ELR (cell line): ENCODE data around the gene RTEL1.

ENCODE experiments used
- DNase-seq: peaks from one replicate; pipeline ENCODE4 v3.0.0-alpha.2; 2015; ENCODE audit warnings: low read depth

The RTEL1 gene

DNA sequence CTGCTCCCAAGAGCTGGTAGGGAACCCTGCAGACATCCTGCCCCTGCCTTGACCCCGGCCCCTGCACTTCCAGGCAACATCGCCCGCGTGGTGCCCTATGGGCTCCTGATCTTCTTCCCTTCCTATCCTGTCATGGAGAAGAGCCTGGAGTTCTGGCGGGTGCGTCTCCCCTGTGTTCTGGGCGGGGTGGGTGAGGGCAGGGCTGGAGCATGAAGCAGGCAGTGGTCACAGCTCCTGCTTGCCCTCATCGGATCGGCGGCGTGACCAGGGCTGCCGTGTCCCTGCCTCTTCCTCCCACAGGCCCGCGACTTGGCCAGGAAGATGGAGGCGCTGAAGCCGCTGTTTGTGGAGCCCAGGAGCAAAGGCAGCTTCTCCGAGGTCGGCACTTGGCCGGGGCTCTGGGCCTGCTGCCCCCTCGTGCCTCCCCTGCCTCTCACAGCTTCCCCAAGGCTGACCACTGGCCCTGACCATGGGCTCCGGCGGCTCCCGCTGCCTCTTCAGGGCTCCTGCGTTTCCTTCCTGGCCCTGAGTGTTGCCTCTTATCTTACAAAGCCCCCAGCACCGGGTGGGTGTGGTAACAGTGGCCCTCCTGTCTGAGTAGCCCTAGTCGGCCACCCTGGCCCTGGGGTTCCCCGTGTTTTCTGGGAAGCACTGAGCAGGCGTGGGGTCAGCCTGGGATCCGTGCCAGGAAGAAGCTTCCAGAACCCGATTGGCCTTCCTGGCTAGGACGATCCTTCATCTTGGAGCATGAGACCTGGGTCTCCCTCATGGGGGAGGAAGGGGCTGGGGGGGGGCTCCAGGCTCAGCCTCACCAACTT is 30.3 kb downstream of the RTEL1 start:
- DNase-seq, result no peak

DNA sequence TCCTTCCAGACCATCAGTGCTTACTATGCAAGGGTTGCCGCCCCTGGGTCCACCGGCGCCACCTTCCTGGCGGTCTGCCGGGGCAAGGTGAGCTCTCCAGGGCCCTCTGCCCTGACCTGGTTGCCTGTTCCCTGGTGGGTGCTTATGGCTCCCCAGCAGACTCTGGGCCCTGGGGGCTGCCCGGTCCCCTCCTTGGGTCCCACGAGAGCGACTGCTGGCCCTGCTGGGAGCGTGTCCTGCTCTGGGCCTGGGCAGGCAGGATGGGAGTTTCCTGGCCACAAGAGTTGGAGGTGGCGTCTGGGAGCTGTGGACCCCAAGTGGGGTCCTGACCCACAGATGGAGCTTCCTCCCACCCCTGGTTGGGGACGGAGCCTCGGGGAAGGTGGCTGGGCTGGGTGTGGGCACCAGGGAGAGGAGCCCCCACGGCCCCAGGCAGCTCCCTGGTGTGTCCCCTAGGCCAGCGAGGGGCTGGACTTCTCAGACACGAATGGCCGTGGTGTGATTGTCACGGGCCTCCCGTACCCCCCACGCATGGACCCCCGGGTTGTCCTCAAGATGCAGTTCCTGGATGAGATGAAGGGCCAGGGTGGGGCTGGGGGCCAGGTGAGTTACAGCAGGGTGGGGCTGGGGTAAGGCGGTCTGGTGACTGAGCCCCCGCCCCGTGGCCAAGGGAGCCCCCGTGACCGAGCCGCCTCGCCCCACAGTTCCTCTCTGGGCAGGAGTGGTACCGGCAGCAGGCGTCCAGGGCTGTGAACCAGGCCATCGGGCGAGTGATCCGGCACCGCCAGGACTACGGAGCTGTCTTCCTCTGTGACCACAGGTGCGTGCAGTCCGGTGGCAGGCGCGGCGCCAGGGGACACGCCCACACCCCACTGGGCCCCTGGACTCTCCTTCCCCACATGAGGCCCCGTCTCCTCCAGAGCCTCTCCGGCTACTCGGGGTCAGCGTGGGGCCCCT is 31.2 kb downstream of the RTEL1 start:
- DNase-seq, result no peak

DNA sequence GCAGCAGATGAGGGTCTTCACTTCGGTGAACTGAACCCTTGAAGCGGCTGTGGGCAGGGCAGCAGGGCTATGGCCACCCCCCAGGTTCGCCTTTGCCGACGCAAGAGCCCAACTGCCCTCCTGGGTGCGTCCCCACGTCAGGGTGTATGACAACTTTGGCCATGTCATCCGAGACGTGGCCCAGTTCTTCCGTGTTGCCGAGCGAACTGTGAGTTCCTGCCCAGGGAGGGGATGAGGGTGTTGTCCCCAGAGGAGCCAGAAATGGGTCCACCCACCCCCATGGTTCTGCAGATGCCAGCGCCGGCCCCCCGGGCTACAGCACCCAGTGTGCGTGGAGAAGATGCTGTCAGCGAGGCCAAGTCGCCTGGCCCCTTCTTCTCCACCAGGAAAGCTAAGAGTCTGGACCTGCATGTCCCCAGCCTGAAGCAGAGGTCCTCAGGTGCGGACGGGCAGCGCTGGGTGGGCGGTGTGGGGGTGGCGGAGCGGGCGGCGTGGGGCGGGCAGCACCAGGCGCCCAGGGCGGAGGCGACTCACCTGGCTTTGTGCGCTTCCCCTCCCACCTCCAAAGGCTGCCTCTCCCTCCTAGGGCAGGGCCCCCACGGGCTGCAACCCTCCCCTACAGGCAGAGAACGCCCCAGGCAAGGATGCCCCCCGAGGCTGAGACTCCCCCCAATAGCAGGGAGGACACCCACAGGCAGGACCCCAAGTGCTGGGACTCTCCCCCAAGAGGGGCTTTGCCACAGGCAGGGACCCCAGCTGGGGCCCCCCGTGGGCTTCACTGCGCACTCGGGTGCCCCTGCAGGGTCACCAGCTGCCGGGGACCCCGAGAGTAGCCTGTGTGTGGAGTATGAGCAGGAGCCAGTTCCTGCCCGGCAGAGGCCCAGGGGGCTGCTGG is 32.1 kb downstream of the RTEL1 start:
- DNase-seq, result no peak

DNA sequence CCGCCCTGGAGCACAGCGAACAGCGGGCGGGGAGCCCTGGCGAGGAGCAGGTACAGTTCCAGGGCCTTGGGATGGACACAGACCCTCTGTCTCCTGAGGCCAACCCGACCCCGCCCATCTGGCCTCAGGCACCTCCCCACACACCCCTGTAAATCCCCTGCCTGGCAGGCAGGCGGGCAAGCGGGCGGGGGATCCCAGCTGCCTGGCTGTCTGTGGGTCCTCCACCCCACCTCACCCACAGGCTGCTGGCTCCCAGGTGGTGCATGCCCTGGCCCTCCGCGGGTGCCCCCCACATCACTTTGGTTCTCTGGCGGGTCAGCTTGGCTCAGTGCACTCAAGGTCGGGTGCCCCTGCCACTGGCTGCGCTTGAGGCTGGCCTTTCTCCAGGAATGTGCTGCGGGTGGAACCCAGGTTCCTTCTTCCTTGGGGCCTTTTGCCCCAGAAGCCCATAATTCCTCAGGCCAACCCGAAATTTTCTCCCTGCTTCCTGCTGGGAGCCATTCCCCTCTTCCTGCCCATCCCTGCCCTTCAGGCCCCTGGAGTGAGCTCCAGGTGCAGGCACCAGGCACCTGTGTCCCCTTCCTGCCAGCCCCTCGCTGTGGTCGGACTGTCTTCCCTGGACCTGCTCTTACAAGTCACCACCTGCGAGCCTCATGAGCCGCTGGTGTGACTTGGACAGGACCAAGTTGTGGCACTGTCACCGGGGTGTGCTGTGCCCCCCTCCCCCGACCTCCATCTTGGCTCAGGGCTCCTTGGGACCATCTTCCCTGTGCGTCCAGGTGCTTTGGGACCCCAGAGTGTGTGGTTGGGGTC is 33.0 kb downstream of the RTEL1 start:
- DNase-seq, result no peak

DNA sequence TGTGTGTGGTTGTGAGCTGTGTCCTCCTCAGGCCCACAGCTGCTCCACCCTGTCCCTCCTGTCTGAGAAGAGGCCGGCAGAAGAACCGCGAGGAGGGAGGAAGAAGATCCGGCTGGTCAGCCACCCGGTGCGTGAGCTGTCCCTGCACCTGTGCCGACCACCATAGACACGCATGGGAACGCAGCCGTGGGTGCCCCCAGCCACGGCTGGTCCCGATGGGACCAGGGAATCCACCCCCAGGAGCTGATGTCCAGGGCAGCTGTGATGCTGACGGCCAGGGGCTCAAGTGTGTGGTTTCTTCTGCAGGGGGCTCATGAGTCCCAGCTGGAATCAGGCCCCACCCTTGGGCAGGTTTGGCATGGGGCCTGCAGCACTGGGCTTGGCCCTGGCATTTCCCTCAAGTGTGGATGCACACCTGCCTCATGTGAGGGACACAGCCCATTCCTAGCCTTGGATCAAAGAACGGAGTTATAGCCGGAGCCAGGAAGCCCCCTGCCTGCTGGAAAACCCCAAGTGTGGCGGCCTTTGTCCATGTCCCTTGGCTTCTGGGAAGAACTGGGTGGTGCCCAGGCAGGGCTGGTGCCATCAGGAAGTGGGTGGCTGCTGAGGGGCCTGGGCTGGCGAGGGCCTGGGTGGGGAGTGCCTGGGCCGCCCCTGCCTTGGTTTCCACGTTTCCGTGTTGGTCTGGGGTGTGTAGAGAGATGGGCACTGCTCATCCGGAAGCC is 33.8 kb downstream of the RTEL1 start:
- DNase-seq, result no peak

DNA sequence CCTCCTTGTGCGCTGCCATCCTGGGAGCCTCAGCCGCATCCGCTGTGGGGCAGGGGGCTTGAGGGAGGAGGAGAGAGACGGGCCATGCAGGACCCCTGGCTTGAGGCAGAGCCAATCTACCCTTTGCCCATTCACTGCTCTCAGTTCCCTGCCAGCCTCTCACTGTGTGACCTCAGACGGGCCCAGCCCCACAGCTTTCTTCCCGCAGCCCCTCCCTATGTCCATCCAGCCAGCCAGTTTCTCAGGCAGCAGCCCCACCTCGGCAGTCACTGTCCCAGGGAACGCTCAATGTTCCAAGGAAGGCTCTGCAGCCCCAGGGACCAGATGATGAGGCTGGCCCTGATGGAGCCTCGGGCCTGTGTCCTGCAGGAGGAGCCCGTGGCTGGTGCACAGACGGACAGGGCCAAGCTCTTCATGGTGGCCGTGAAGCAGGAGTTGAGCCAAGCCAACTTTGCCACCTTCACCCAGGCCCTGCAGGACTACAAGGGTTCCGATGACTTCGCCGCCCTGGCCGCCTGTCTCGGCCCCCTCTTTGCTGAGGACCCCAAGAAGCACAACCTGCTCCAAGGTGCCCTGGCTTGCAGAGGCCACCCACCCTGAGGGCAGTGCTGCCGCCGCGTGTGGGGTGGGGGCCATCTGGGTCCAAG is 34.4 kb downstream of the RTEL1 start:
- no peak for DNase-seq

DNA sequence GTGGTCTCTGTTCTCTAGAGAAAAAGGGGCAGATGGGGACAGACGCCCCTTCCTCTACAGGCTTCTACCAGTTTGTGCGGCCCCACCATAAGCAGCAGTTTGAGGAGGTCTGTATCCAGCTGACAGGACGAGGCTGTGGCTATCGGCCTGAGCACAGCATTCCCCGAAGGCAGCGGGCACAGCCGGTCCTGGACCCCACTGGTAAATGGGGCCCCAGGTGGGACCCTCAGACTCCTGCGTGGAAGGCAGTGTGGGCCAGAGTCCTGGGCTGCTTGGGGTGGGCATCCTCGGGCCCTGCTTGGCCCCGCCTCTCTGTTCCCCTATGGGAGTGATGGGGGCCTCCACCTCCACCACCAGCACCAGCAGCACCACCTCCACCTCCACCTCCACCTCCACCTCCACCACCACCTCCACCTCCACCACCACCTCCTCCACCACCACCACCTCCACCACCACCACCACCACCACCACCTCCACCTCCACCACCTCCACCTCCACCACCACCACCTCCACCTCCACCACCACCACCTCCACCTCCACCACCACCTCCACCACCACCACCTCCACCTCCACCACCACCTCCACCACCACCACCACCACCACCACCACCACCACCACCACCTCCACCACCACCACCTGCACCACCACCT is 35.1 kb downstream of the RTEL1 start:
- DNase-seq, result no peak

DNA sequence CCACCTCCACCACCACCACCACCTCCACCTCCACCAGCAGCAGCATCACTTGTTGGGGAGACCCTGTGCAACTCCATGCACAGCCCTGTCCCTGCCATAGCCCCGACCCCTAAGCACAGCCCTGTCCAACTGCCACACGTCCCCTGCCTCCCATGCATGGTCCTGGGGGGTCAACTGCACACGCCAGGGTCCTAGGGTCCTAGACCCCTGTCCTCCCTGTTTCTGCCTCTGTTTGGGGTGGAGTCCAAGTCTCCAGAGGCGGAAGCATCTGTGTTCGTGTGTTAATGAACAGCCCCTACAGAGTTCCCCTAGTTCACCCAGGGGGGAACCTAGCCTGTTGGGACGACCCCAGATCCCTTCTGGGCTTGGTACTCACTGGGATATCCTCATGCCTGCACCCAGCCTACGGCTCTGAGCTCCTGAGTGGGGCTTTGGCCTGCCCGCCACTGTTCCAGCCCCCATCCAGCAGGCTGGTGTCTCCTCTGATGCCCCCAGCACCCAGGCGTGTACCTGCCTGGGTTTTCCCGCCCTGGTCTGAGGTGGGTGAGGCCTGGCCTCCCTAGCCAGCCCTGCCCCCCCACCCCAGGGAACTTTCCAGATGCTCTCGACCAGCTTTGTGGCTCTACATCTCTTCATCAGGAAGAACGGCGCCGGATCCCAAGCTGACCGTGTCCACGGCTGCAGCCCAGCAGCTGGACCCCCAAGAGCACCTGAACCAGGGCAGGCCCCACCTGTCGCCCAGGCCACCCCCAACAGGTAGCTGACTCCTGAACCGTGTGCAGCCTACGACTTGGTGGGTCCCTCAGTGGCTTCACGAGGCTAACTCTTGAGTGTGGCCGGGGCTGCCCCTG is 35.8 kb downstream of the RTEL1 start:
- DNase-seq, result no peak

DNA sequence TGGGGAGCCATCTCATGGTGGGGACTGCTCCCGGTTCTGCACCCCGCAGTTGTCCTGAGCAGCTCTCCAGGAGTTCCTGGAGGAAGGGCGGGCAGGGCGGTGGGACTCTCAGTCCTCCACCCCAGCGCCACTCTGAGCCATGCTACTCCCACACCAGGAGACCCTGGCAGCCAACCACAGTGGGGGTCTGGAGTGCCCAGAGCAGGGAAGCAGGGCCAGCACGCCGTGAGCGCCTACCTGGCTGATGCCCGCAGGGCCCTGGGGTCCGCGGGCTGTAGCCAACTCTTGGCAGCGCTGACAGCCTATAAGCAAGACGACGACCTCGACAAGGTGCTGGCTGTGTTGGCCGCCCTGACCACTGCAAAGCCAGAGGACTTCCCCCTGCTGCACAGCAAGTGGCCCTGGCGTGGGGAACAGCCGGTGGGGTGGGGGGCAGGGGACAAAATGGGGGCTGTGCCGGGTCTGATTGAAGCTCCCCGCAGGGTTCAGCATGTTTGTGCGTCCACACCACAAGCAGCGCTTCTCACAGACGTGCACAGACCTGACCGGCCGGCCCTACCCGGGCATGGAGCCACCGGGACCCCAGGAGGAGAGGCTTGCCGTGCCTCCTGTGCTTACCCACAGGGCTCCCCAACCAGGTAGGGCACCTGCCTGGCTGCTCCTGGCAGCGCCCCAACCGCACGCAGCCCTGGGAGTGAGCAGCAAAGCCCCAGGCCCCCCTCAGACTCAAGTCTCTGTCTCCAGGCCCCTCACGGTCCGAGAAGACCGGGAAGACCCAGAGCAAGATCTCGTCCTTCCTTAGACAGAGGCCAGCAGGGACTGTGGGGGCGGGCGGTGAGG is 36.7 kb downstream of the RTEL1 start:
- DNase-seq, result no peak

DNA sequence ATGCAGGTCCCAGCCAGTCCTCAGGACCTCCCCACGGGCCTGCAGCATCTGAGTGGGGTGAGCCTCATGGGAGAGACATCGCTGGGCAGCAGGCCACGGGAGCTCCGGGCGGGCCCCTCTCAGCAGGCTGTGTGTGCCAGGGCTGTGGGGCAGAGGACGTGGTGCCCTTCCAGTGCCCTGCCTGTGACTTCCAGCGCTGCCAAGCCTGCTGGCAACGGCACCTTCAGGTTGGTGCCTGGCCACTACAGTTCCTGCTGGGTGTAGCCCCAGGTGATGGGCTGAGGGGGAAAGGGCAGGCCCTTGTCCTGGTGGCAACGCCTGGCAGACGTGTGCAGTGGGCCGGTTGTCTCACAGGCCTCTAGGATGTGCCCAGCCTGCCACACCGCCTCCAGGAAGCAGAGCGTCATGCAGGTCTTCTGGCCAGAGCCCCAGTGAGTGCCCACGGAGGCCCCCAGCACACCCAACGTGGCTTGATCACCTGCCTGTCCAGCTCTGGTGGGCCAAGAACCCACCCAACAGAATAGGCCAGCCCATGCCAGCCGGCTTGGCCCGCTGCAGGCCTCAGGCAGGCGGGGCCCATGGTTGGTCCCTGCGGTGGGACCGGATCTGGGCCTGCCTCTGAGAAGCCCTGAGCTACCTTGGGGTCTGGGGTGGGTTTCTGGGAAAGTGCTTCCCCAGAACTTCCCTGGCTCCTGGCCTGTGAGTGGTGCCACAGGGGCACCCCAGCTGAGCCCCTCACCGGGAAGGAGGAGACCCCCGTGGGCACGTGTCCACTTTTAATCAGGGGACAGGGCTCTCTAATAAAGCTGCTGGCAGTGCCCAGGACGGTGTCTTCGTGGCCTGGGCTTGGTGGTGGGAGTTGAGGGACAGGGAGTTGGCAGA is 37.6 kb downstream of the RTEL1 start:
- DNase-seq, result no peak

DNA sequence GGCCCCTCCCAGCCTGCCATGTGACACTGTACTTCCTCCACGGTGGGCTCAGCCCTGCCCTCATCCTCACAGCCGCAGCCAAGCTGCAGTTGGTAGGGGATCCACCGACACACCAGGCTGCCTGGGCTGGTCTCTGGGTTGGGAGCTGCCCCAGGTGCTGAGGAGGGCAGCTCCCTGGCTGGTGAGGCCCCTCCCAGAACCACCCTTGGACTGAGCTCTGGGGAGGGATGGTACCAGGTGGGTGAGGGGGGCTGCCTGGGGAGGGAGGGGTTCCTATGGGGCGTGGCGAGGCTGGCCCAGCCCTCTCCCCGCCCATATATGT is 38.2 kb downstream of the RTEL1 start:
- DNase-seq, result no peak

DNA sequence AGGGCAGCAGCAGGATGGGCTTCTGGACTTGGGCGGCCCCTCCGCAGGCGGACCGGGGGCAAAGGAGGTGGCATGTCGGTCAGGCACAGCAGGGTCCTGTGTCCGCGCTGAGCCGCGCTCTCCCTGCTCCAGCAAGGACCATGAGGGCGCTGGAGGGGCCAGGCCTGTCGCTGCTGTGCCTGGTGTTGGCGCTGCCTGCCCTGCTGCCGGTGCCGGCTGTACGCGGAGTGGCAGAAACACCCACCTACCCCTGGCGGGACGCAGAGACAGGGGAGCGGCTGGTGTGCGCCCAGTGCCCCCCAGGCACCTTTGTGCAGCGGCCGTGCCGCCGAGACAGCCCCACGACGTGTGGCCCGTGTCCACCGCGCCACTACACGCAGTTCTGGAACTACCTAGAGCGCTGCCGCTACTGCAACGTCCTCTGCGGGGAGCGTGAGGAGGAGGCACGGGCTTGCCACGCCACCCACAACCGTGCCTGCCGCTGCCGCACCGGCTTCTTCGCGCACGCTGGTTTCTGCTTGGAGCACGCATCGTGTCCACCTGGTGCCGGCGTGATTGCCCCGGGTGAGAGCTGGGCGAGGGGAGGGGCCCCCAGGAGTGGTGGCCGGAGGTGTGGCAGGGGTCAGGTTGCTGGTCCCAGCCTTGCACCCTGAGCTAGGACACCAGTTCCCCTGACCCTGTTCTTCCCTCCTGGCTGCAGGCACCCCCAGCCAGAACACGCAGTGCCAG is 38.7 kb downstream of the RTEL1 start, which contains the start of gene TNFRSF6B:
TNFRSF6B (plus strand) TSS at position 25 of the 729 bp plus-strand sequence; CDS start at position 141, 116 bp downstream.
- DNase-seq, result no peak

DNA sequence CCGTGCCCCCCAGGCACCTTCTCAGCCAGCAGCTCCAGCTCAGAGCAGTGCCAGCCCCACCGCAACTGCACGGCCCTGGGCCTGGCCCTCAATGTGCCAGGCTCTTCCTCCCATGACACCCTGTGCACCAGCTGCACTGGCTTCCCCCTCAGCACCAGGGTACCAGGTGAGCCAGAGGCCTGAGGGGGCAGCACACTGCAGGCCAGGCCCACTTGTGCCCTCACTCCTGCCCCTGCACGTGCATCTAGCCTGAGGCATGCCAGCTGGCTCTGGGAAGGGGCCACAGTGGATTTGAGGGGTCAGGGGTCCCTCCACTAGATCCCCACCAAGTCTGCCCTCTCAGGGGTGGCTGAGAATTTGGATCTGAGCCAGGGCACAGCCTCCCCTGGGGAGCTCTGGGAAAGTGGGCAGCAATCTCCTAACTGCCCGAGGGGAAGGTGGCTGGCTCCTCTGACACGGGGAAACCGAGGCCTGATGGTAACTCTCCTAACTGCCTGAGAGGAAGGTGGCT is 39.3 kb downstream of the RTEL1 start:
- DNase-seq, result no peak

DNA sequence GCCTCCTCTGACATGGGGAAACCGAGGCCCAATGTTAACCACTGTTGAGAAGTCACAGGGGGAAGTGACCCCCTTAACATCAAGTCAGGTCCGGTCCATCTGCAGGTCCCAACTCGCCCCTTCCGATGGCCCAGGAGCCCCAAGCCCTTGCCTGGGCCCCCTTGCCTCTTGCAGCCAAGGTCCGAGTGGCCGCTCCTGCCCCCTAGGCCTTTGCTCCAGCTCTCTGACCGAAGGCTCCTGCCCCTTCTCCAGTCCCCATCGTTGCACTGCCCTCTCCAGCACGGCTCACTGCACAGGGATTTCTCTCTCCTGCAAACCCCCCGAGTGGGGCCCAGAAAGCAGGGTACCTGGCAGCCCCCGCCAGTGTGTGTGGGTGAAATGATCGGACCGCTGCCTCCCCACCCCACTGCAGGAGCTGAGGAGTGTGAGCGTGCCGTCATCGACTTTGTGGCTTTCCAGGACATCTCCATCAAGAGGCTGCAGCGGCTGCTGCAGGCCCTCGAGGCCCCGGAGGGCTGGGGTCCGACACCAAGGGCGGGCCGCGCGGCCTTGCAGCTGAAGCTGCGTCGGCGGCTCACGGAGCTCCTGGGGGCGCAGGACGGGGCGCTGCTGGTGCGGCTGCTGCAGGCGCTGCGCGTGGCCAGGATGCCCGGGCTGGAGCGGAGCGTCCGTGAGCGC is 39.9 kb downstream of the RTEL1 start:
- no peak for DNase-seq
